ENCODE data around the gene SCNN1B. TPM values are rescaled to one million over a fixed set of nuclear protein-coding genes. Genes with fewer than 3 reads are reported as not detected.

SCNN1B gene
- total RNA-seq, 4 donors from 2014 or later = 8.1 to 30.5 (median 11.9) TPM

DNA sequence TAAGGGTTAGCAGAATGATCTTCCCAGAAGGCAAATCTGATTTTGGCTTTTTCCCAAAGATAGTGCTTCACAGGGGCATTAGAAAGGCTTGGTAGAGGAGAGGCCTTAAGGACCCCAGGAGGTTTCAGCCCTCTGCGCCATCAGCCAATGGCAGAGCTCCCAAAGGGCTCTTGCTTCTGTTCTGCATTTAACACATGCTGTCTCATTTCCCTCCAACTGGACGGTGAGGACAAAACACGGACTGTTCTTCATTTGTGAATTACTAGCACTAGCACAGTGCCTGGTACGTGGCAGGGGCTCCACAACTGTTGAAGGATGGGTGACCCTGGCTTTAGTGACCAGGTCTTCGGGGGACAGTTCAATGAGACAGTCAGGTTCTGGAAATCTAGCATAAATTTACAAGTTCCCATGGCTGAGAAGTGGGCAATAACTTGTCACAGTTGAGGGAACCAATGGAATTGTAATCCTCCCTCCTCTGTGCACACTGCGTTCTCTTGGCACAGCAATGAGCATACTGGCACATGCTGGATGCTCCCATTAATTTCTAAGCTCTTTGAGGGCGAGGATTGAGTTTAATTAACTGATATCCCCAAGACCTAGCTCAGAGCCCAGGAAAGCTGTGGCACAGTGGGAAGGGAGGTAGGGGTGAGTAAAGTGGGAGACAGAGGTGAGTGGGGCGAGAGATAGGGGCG lies 105.5 kb downstream of the SCNN1B start:
- intact Hi-C loops (cut with DNase I) = no loop called here
- TF ChIP-seq POLR2A (IDR thresholded peaks at IDR 0.05) = no peak
- TF ChIP-seq, protein P1, sequence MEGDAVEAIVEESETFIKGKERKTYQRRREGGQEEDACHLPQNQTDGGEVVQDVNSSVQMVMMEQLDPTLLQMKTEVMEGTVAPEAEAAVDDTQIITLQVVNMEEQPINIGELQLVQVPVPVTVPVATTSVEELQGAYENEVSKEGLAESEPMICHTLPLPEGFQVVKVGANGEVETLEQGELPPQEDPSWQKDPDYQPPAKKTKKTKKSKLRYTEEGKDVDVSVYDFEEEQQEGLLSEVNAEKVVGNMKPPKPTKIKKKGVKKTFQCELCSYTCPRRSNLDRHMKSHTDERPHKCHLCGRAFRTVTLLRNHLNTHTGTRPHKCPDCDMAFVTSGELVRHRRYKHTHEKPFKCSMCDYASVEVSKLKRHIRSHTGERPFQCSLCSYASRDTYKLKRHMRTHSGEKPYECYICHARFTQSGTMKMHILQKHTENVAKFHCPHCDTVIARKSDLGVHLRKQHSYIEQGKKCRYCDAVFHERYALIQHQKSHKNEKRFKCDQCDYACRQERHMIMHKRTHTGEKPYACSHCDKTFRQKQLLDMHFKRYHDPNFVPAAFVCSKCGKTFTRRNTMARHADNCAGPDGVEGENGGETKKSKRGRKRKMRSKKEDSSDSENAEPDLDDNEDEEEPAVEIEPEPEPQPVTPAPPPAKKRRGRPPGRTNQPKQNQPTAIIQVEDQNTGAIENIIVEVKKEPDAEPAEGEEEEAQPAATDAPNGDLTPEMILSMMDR (IDR thresholded peaks at IDR 0.05) = no peak
- no peak overlapping the region for H3K4me3 ChIP-seq (replicated peaks in 1 of 3)
- peak; percentile 60 to 72 for DNase-seq
- 69 to 79% methylated on average over 9 of the region's 9 CpGs for WGBS, 2 donors
- H3K4me1 ChIP-seq = peaks cover 41 to 47% of the 10 kb centered on the region in 2 donors
- peaks cover 11 to 17% of the 10 kb centered on the region in 2 donors for H3K36me3 ChIP-seq
- H3K9me3 ChIP-seq = no peaks in the 10 kb centered on the region
- no peaks in the 10 kb centered on the region for H3K27me3 ChIP-seq
- H3K27ac ChIP-seq = peak overlapping the region; percentile 45 to 59 (median 53)

DNA sequence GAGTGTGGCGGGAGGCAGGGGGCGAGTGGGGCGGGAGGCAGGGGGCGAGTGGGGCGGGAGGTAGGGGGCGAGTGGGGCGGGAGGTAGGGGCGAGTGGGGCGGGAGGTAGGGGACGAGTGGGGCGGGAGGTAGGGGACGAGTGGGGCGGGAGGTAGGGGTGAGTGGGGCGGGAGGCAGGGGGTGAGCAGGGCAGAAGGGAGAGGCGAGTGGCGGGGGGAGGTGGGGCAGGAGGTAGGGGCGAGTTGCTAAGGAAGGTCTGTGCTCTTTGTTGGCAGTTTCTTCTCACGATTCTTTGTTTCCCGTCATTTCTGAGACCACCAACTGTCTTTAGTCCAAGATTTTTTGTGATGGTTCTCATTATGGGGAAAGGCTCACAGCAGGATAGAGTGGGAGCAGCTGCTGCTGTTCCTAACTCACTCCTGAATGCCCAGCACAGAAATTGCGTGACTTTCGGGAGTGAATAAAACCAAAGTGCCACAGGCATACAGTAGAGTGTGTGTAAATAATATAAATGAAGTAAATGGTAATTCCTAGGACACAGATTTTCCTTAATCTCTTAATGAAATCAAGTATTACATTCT lies 106.2 kb downstream of the SCNN1B start:
- WGBS, 2 donors = 90 to 93% methylated on average over 12 to 14 of the region's 21 CpGs
- Histone ChIP-seq H3K36me3 (peaks cover 10 to 14% of the 10 kb centered on the region in 2 donors), H3K4me1 (peaks cover 41 to 47% of the 10 kb centered on the region in 2 donors), H3K9me3 (no peaks in the 10 kb centered on the region), H3K27me3 (no peaks in the 10 kb centered on the region), H3K4me3 (replicated peaks in 1 of 3) (no peak overlapping the region), H3K27ac (peak overlapping the region; percentile 54 to 67 (median 62))
- DNase-seq = no peak
- intact Hi-C loops (cut with DNase I) = no loop called here
- TF ChIP-seq POLR2A (IDR thresholded peaks at IDR 0.05) = no peak
- TF ChIP-seq, protein P1 (IDR thresholded peaks at IDR 0.05) = no peak

GRCh38 chr16:23408823-23409298 lies 106.8 kb downstream of the SCNN1B start:
- Histone ChIP-seq H3K4me1 (peaks cover 41 to 47% of the 10 kb centered on the region in 2 donors), H3K9me3 (no peaks in the 10 kb centered on the region), H3K27me3 (no peaks in the 10 kb centered on the region), H3K4me3 (replicated peaks in 1 of 3) (no peak overlapping the region), H3K27ac (peak overlapping the region in 2 of 3 donors; percentile 62 to 67), H3K36me3 (peaks cover 10 to 16% of the 10 kb centered on the region in 2 donors)
- intact Hi-C loops (cut with DNase I) = no loop called here
- 81 to 89% methylated on average over 7 of the region's 7 CpGs for WGBS, 2 donors
- peak; percentile 20 to 51 for DNase-seq
- TF ChIP-seq, protein P1 (IDR thresholded peaks at IDR 0.05) = no peak
- no peak for TF ChIP-seq POLR2A (IDR thresholded peaks at IDR 0.05)

DNA sequence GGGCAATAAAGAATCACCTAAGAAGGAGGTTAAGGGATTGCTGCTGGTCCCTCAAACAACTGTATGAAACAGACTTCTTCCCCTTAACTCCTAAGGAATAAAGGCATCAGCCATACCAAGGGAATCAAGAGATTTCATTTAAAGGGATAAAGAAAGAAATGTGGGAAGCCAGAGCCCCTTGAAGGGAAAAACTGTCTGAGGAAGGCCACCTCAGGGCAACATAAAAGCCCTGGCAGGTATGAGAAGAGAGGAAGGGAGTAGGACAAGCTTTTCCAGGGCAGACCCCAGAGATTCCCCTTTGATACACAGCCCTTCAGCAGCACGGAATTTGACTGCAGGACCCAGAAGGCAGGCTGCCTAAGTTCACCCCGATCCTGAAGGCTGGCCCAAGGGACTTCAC lies 107.4 kb downstream of the SCNN1B start:
- no peaks in the 10 kb centered on the region for H3K9me3 ChIP-seq
- DNase-seq = no peak
- WGBS, 2 donors = 74 to 76% methylated on average over 2 of the region's 2 CpGs
- peaks cover 10 to 20% of the 10 kb centered on the region in 2 donors for H3K36me3 ChIP-seq
- no peaks in the 10 kb centered on the region for H3K27me3 ChIP-seq
- H3K4me3 ChIP-seq (replicated peaks in 1 of 3) = no peak overlapping the region
- H3K27ac ChIP-seq = peak overlapping the region; percentile 14 to 67 (median 62)
- intact Hi-C loops (cut with DNase I) = no loop called here
- TF ChIP-seq, protein P1 (IDR thresholded peaks at IDR 0.05) = no peak
- no peak for TF ChIP-seq POLR2A (IDR thresholded peaks at IDR 0.05)
- H3K4me1 ChIP-seq = peaks cover 41 to 44% of the 10 kb centered on the region in 2 donors

GRCh38 chr16:23410176-23410575 lies 108.1 kb downstream of the SCNN1B start:
- peaks cover 5 to 13% of the 10 kb centered on the region in 2 donors for H3K36me3 ChIP-seq
- H3K27me3 ChIP-seq = no peaks in the 10 kb centered on the region
- DNase-seq = peak; percentile 50 to 57
- intact Hi-C loops (cut with DNase I) = no loop called here
- H3K4me3 ChIP-seq (replicated peaks in 1 of 3) = no peak overlapping the region
- H3K9me3 ChIP-seq = no peaks in the 10 kb centered on the region
- peaks cover 40 to 41% of the 10 kb centered on the region in 2 donors for H3K4me1 ChIP-seq
- TF ChIP-seq POLR2A (IDR thresholded peaks at IDR 0.05) = no peak
- TF ChIP-seq, protein P1 (IDR thresholded peaks at IDR 0.05) = no peak
- H3K27ac ChIP-seq = peak overlapping the region; percentile 0 to 67 (median 62)
- WGBS, 2 donors = 35 to 37% methylated on average over 4 of the region's 4 CpGs
